ENCODE measurements around the gene FBXL3. TPM values are rescaled to one million over a fixed set of nuclear protein-coding genes. Genes with fewer than 3 reads are reported as not detected.
A peak's percentile ranks its signal among the peaks of the same experiment; 100 is the strongest.

Gene FBXL3
- total RNA-seq, 1 donor from 2014 or later, result 32.6 TPM

- no peak for DNase-seq (ENCODE audit: low spot score in 2 of 2, unreplicated experiment in 2 of 2)
- H3K27ac Mint-ChIP-seq, result no peak overlapping the region
- H3K9me3 Mint-ChIP-seq, result no peaks in the 10 kb centered on the region
- peaks cover 4% of the 10 kb centered on the region for H3K4me1 Mint-ChIP-seq
- no peak overlapping the region for H3K4me3 Mint-ChIP-seq
- no peak for TF ChIP-seq CTCF (IDR thresholded peaks at IDR 0.05; ENCODE audit: unreplicated experiment)
- peaks cover 52% of the 10 kb centered on the region for H3K36me3 Mint-ChIP-seq
- no peaks in the 10 kb centered on the region for H3K27me3 Mint-ChIP-seq (ENCODE audit: low read depth)
Measured at GRCh38 chr13:77047649-77048343, 20.8 kb upstream of the FBXL3 start.

GRCh38 chr13:77042566-77043177 is 15.7 kb upstream of the FBXL3 start:
- Mint-ChIP-seq H3K27ac (peak overlapping the region; percentile 19), H3K4me3 (no peak overlapping the region), H3K4me1 (peaks cover 15% of the 10 kb centered on the region), H3K36me3 (peaks cover 17% of the 10 kb centered on the region), H3K27me3 (ENCODE audit: low read depth) (no peaks in the 10 kb centered on the region), H3K9me3 (no peaks in the 10 kb centered on the region)
- no peak for DNase-seq (ENCODE audit: low spot score in 2 of 2, unreplicated experiment in 2 of 2)
- no peak for TF ChIP-seq CTCF (IDR thresholded peaks at IDR 0.05; ENCODE audit: unreplicated experiment)

GRCh38 chr13:77040835-77041234 is 13.9 kb upstream of the FBXL3 start:
- Mint-ChIP-seq H3K9me3 (no peaks in the 10 kb centered on the region), H3K4me3 (no peak overlapping the region), H3K4me1 (peaks cover 15% of the 10 kb centered on the region), H3K36me3 (peaks cover 3% of the 10 kb centered on the region), H3K27ac (no peak overlapping the region), H3K27me3 (ENCODE audit: low read depth) (no peaks in the 10 kb centered on the region)
- no peak for DNase-seq (ENCODE audit: low spot score in 2 of 2, unreplicated experiment in 2 of 2)
- TF ChIP-seq CTCF (IDR thresholded peaks at IDR 0.05; ENCODE audit: unreplicated experiment), result no peak

- Mint-ChIP-seq H3K27me3 (ENCODE audit: low read depth) (no peaks in the 10 kb centered on the region), H3K36me3 (peaks cover under 1% of the 10 kb centered on the region), H3K9me3 (no peaks in the 10 kb centered on the region), H3K4me1 (peaks cover 15% of the 10 kb centered on the region), H3K4me3 (no peak overlapping the region), H3K27ac (no peak overlapping the region)
- no peak for DNase-seq (ENCODE audit: low spot score in 2 of 2, unreplicated experiment in 2 of 2)
- no peak for TF ChIP-seq CTCF (IDR thresholded peaks at IDR 0.05; ENCODE audit: unreplicated experiment)
Measured at GRCh38 chr13:77040076-77040475, 13.1 kb upstream of the FBXL3 start.

- Mint-ChIP-seq H3K27ac (no peak overlapping the region), H3K27me3 (ENCODE audit: low read depth) (no peaks in the 10 kb centered on the region), H3K9me3 (peaks cover 1% of the 10 kb centered on the region), H3K4me3 (no peak overlapping the region), H3K4me1 (peaks cover 15% of the 10 kb centered on the region), H3K36me3 (no peaks in the 10 kb centered on the region)
- no peak for TF ChIP-seq CTCF (IDR thresholded peaks at IDR 0.05; ENCODE audit: unreplicated experiment)
- DNase-seq (ENCODE audit: low spot score in 2 of 2, unreplicated experiment in 2 of 2), result no peak
Measured at GRCh38 chr13:77038907-77039480, 12.0 kb upstream of the FBXL3 start.
